Adrenal gland (tissue), 12 donors: ENCODE measurements around the gene GSE1. TPM values are rescaled to one million over a fixed set of nuclear protein-coding genes. Genes with fewer than 3 reads are reported as not detected.

ENCODE experiments used
- DNase-seq, 7 donors: peaks; one replicate each; pipeline ENCODE4 v3.0.0-alpha.2; 2019 to 2020
- H3K27ac ChIP-seq, 5 donors: fragments of 200-600 bp; sonication (generic) in 4 of 5; 1 replicate in 3 of 5; 2 replicates in 2 of 5; pipeline versions ENCODE4 v1.5.1 to v1.8.0; 2016 to 2020; ENCODE audit warnings: mild to moderate bottlenecking in 1 of 5
- H3K27me3 ChIP-seq: fragments of 200-600 bp; 2 replicates; pipeline ENCODE4 v1.8.0; 2021
- H3K36me3 ChIP-seq, 2 donors: fragments of 200-600 bp; replicated peaks in 1 of 2; 1 replicate in 1 of 2; 2 replicates in 1 of 2; pipeline versions ENCODE4 v1.5.1 to v1.8.0; 2018 to 2022
- H3K4me1 ChIP-seq, 2 donors: fragments of 200-600 bp; replicated peaks in 1 of 2; 1 replicate in 1 of 2; 2 replicates in 1 of 2; pipeline versions ENCODE4 v1.5.1 to v1.8.0; 2018 to 2021
- H3K4me3 ChIP-seq, 4 donors: fragments of 200-600 bp; sonication (generic) in 3 of 4; one replicate each; pipeline ENCODE4 v1.5.1; 2016 to 2018
- H3K9me3 ChIP-seq, 3 donors: fragments of 200-600 bp; sonication (generic) in 1 of 3; replicated peaks in 1 of 3; 1 replicate in 2 of 3; 2 replicates in 1 of 3; pipeline versions ENCODE4 v1.5.1 to v1.8.0; 2016 to 2021
- POLR2A ChIP-seq, 2 donors: fragments of 450-650 bp; IDR thresholded peaks; one replicate each; pipeline ENCODE4 v1.6.1; 2017; ENCODE audit warnings: antibody characterized with exemption in 2 of 2, mild to moderate bottlenecking in 2 of 2, moderate library complexity in 1 of 2
- WGBS, 4 donors: extraction: QIAGEN DNeasy Blood & Tissue Kit in 2 of 4; methylation state at CpG; one replicate each; pipeline versions ENCODE4 v1.1.5 to v1.1.7; 2013 to 2017; 5-methylcytosine and 5-hydroxymethylcytosine counted together
- intact Hi-C, 2 donors: fragments of 100-400 bp; cut with DNase I; formaldehyde crosslinking; loops; one replicate each; pipeline versions ENCODE4 v1.14.1 to v1.15.0; 2022 to 2023
- polyA plus RNA-seq, 3 donors: library from polyadenylated mRNA; stranded (reverse); fragments of 200-250 nt in 2 of 3; fragments of 350-450 nt in 1 of 3; fragmentation: Illumina TruSeq in 1 of 3; extraction: RNeasy Lipid Tissue Mini Kit (QIAGEN cat#74804) in 1 of 3; gene quantifications; one replicate each; pipeline ENCODE4 v1.2.3, GENCODE V29; 2013 to 2014
- total RNA-seq, 9 donors: library from RNA; depleted of rRNA in 4 of 9; stranded (reverse); fragments of >200 nt in 4 of 9; fragments of 120-200 nt in 1 of 9; fragmentation: NEBNext Ultra II Directional in 1 of 9; extraction: Animal tissue kit (Norgen Biotek cat#: 25700) in 1 of 9; gene quantifications; one replicate each; pipeline versions ENCODE4 v1.1.0 to v1.2.4, GENCODE V29; 2013 to 2023
- TF ChIP-seq, protein P1 (sequence below), 6 experiments: fragments of 450-650 bp in 4 of 6; fragments of 200-600 bp in 2 of 6; sonication (generic) in 1 of 6; IDR thresholded peaks; 1 replicate in 5 of 6; 2 replicates in 1 of 6; pipeline versions ENCODE4 v1.5.1 to v1.8.0; 2016 to 2021; ENCODE audit warnings: antibody characterized with exemption in 6 of 6, mild to moderate bottlenecking in 2 of 6, moderate library complexity in 1 of 6
- donor health status: healthy with polysubstance abuse.
- donor health status: Bipolar disorder and iron deficiency.
- donor health status: DM: yes; HTN: yes; CAD: no.
- donor health status: DM: no; HTN: no; CAD: no.
- donor health status: DM: no; HTN: no; CAD: no.
- donor health status: DM: yes; HTN: yes; CAD: no.

GSE1 gene
- total and polyA plus RNA-seq, 12 donors, result 7.8 to 99.9 (median 64.8) TPM

DNA sequence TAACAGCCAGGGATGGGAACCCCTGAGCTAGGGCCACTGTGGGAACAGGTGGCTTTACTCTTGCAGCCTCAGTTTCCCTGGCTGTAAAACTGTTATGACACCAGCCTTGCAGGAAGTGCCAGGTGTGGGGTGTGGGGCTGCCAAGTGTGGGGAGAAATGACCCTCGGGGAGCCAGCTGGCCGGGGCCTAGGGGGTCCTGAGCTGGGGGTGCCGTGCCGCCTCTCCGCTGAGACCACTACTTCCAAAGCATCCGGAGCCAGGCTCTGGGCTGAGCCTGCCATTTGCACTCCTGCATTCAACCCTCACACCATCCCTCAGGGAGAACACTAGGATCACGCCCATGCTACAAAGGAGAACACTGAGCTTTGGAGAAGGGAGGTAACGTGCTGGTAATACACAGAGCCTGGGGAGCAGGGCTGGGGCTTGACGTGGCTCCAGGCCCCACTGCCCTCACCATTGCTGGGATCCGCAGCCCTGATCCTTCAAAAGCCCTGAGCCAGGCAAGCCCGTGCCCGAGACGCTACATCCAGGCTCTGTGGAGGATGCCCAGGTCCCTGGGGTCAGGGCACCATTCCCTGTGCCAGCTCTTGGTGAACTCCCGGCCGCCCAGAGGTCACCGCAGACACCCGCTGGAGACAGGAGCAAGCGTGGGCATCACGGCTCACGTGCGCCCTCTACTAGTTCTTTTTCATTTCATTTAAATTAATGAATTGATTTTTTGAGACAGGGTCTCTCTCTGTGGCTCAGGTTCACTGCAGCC lies 104.5 kb downstream of the GSE1 start:
- peak; percentile 74 to 91 (median 83) for DNase-seq
- TF ChIP-seq, protein P1, sequence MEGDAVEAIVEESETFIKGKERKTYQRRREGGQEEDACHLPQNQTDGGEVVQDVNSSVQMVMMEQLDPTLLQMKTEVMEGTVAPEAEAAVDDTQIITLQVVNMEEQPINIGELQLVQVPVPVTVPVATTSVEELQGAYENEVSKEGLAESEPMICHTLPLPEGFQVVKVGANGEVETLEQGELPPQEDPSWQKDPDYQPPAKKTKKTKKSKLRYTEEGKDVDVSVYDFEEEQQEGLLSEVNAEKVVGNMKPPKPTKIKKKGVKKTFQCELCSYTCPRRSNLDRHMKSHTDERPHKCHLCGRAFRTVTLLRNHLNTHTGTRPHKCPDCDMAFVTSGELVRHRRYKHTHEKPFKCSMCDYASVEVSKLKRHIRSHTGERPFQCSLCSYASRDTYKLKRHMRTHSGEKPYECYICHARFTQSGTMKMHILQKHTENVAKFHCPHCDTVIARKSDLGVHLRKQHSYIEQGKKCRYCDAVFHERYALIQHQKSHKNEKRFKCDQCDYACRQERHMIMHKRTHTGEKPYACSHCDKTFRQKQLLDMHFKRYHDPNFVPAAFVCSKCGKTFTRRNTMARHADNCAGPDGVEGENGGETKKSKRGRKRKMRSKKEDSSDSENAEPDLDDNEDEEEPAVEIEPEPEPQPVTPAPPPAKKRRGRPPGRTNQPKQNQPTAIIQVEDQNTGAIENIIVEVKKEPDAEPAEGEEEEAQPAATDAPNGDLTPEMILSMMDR (IDR thresholded peaks at IDR 0.05), result peak; percentile 70 to 90 (median 79)
- TF ChIP-seq POLR2A (IDR thresholded peaks at IDR 0.05), result no peak
- H3K27me3 ChIP-seq, result no peaks in the 10 kb centered on the region
- intact Hi-C loops, result loop anchor here (5.0 to 10.0 kb wide), 4 partner anchors 55 to 443 kb away; no protein-coding TSS in a partner anchor
- peaks cover 0 to 5% of the 10 kb centered on the region in 2 donors for H3K4me1 ChIP-seq
- H3K4me3 ChIP-seq, result no peak overlapping the region
- no peaks in the 10 kb centered on the region for H3K9me3 ChIP-seq
- 22 to 39% (median 35%) methylated on average over 11 to 21 of the region's 21 CpGs for WGBS, 4 donors
- no peaks in the 10 kb centered on the region for H3K36me3 ChIP-seq
- no peak overlapping the region for H3K27ac ChIP-seq

DNA sequence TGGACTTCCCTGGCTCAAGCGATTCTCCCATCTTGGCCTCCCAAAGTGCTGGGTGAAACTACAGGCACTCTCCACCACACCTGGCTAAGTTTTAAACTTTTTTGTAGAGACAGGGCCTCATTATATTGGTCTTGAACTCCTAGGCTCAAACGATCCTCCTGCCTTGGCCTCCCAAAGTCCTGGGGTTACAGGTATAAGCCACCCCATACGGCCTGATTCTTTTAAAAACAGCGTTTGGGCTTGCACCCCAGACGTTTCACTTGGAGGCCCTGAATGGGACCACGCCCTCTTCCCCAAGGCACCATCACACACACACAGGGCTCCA lies 105.0 kb downstream of the GSE1 start:
- Histone ChIP-seq H3K4me1 (peaks cover 0 to 5% of the 10 kb centered on the region in 2 donors), H3K27me3 (no peaks in the 10 kb centered on the region), H3K4me3 (no peak overlapping the region), H3K27ac (no peak overlapping the region), H3K9me3 (no peaks in the 10 kb centered on the region), H3K36me3 (no peaks in the 10 kb centered on the region)
- TF ChIP-seq, protein P1 (IDR thresholded peaks at IDR 0.05), result peak in 2 of 6 experiments; percentile 1 to 27
- no peak for TF ChIP-seq POLR2A (IDR thresholded peaks at IDR 0.05)
- 31 to 41% (median 36%) methylated on average over 6 of the region's 6 CpGs for WGBS, 4 donors
- DNase-seq, result no peak
- intact Hi-C loops, result loop anchor here (5.0 to 10.0 kb wide), 4 partner anchors 56 to 443 kb away; no protein-coding TSS in a partner anchor

DNA sequence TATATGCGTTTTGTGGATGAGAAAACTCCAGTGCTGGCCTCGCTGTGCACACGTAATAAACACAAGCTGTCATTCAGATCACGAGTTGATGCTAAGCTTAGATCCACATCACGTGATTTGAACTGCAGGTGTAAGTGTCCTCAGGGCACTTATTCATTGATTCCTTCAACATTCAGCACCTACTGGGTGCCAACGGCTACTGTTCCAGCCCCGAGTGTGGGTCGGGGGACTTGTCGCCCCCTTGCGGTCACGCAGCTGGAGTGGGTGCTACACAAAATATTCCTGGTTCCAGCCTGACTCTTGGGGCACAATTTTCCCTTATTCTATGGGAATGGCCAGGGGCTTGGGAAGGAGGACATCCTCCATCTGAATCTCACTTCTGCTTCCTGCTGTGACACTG lies 105.6 kb downstream of the GSE1 start:
- no peaks in the 10 kb centered on the region for H3K27me3 ChIP-seq
- TF ChIP-seq, protein P1 (IDR thresholded peaks at IDR 0.05), result peak; percentile 29 to 54 (median 39)
- no peak for TF ChIP-seq POLR2A (IDR thresholded peaks at IDR 0.05)
- H3K36me3 ChIP-seq, result no peaks in the 10 kb centered on the region
- no peak overlapping the region for H3K4me3 ChIP-seq
- H3K9me3 ChIP-seq, result no peaks in the 10 kb centered on the region
- intact Hi-C loops, result loop anchor here (5.0 to 10.0 kb wide), 4 partner anchors 56 to 444 kb away; no protein-coding TSS in a partner anchor
- 33 to 39% (median 38%) methylated on average over 9 to 11 of the region's 11 CpGs for WGBS, 4 donors
- peaks cover 0 to 5% of the 10 kb centered on the region in 2 donors for H3K4me1 ChIP-seq
- DNase-seq, result no peak
- no peak overlapping the region for H3K27ac ChIP-seq

DNA sequence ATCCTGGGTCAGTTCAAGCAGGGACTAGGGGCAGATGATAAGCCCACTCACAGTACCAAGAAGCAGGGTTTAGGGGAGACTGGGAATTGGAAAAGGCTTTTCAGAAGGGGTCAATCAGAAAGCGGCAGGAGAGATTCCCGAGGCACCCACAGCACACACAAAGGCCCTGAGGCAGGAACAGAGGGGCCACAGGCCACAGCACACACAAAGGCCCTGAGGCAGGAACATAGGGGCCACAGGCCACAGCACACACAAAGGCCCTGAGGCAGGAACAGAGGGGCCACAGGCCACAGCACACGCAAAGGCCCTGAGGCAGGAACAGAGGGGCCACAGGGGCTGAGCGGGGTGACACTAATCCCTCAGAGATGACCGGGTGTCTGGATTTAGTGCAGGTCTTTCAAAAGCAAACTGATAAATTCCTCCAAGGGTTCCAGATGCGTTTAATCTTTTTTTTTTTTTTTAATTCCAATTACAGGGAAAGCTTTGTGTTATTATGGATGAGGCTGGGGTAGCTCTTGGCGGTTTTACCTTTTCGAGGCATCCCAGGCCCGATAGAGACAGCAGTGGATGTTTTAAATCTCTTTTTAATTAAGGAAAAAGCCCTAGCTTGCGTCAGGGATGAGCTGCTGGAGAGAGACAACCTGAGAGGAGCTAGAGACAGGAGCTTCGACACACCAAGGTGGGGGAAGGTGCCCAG lies 106.6 kb downstream of the GSE1 start:
- no peak for DNase-seq
- Histone ChIP-seq H3K4me1 (peaks cover 0 to 5% of the 10 kb centered on the region in 2 donors), H3K27ac (no peak overlapping the region), H3K9me3 (no peaks in the 10 kb centered on the region), H3K4me3 (no peak overlapping the region), H3K36me3 (no peaks in the 10 kb centered on the region), H3K27me3 (no peaks in the 10 kb centered on the region)
- WGBS, 4 donors, result 80 to 87% (median 83%) methylated on average over 11 of the region's 11 CpGs
- intact Hi-C loops, result loop anchor here (5.0 to 10.0 kb wide), 4 partner anchors 57 to 445 kb away; no protein-coding TSS in a partner anchor
- TF ChIP-seq, protein P1 (IDR thresholded peaks at IDR 0.05), result no peak
- no peak for TF ChIP-seq POLR2A (IDR thresholded peaks at IDR 0.05)
